Measurements from ENCODE around the gene NDUFA9. TPM values are rescaled to one million over a fixed set of nuclear protein-coding genes. Genes with fewer than 3 reads are reported as not detected.

The NDUFA9 gene
- total and polyA plus RNA-seq, 2 of the 13 experiments (the other 11 are each of a cell fraction or from before 2014, with no cell fraction given) = 68.0 to 150 TPM

DNA sequence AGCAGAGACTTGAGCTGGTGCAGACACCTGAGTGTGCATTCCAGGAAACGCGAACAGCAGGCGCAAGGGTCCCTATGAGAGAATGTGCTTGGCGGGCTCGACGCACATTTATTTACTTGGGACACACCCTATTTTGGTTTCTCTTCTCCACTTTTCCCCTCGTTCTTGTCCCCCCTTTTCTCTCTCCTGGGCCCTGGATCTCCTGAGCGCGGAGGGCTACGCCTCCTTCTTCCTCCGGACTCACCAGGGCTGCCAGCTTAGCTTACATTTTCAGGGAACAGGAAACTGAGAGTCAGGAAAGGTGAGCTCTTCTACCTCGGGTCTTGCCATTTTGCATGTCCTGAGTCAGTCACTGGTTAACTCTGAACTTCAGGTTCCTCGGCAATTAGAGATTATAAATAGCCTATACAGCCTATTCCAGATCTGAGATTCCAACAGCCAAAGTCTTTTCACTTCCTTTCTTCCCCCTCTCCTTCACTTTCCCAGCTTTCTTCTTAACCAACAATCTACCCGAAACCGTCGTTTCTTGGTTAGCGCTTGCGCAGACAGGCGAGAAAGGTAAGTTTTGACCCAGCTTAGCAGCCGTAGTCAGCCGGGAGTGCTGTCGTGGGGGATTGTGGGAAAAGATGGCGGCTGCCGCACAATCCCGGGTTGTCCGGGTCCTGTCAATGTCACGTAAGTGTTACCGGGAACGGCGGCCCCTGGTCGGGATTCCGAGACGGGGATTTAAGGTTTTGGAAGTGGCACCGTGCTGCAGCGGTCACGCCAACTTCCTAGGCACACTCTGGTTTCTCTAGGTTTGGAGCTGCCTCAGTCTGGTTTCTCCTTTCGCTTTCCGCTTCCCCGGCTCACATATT, at the start of gene NDUFA9, which contains the start of gene AKAP3 (continued):
- TF ChIP-seq NONO (IDR thresholded peaks at IDR 0.05) (no peak), NONO (CRISPR knock-in tag; conservative IDR thresholded peaks at IDR 0.05) (peak; percentile 69), PHF20 (CRISPR knock-in tag; IDR thresholded peaks at IDR 0.05) (peak; percentile 95), ZNF446 (CRISPR knock-in tag; IDR thresholded peaks at IDR 0.05) (no peak), ZNF326 (CRISPR knock-in tag; IDR thresholded peaks at IDR 0.05; ENCODE audit: borderline replicate concordance) (no peak), MAFG (CRISPR knock-in tag; IDR thresholded peaks at IDR 0.05) (no peak), ATAD3A (CRISPR knock-in tag; IDR thresholded peaks at IDR 0.05) (no peak), ZNF556 (CRISPR knock-in tag; IDR thresholded peaks at IDR 0.05; ENCODE audit: borderline replicate concordance) (peak; percentile 71; the same call in 1 of the 2 replicates), BCL6 (CRISPR knock-in tag; IDR thresholded peaks at IDR 0.05) (peak; percentile 60), HMGA1 (CRISPR knock-in tag; conservative IDR thresholded peaks at IDR 0.05) (no peak), GABPB1 (CRISPR knock-in tag; IDR thresholded peaks at IDR 0.05) (peak; percentile 64), ZSCAN20 (CRISPR knock-in tag; IDR thresholded peaks at IDR 0.05; ENCODE audit: borderline replicate concordance) (no peak)
- TF ChIP-seq, protein P1, sequence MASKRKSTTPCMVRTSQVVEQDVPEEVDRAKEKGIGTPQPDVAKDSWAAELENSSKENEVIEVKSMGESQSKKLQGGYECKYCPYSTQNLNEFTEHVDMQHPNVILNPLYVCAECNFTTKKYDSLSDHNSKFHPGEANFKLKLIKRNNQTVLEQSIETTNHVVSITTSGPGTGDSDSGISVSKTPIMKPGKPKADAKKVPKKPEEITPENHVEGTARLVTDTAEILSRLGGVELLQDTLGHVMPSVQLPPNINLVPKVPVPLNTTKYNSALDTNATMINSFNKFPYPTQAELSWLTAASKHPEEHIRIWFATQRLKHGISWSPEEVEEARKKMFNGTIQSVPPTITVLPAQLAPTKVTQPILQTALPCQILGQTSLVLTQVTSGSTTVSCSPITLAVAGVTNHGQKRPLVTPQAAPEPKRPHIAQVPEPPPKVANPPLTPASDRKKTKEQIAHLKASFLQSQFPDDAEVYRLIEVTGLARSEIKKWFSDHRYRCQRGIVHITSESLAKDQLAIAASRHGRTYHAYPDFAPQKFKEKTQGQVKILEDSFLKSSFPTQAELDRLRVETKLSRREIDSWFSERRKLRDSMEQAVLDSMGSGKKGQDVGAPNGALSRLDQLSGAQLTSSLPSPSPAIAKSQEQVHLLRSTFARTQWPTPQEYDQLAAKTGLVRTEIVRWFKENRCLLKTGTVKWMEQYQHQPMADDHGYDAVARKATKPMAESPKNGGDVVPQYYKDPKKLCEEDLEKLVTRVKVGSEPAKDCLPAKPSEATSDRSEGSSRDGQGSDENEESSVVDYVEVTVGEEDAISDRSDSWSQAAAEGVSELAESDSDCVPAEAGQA (IDR thresholded peaks at IDR 0.05; ENCODE audit: low read depth) = peak; percentile 83
- TF ChIP-seq, protein P1 (CRISPR knock-in tag; IDR thresholded peaks at IDR 0.05; ENCODE audit: borderline replicate concordance) = no peak
- TF ChIP-seq, protein P2, sequence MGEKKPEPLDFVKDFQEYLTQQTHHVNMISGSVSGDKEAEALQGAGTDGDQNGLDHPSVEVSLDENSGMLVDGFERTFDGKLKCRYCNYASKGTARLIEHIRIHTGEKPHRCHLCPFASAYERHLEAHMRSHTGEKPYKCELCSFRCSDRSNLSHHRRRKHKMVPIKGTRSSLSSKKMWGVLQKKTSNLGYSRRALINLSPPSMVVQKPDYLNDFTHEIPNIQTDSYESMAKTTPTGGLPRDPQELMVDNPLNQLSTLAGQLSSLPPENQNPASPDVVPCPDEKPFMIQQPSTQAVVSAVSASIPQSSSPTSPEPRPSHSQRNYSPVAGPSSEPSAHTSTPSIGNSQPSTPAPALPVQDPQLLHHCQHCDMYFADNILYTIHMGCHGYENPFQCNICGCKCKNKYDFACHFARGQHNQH (CRISPR knock-in tag; IDR thresholded peaks at IDR 0.05) = peak; percentile 61; the same call in 1 of the 2 replicates
- TF ChIP-seq, protein P3, sequence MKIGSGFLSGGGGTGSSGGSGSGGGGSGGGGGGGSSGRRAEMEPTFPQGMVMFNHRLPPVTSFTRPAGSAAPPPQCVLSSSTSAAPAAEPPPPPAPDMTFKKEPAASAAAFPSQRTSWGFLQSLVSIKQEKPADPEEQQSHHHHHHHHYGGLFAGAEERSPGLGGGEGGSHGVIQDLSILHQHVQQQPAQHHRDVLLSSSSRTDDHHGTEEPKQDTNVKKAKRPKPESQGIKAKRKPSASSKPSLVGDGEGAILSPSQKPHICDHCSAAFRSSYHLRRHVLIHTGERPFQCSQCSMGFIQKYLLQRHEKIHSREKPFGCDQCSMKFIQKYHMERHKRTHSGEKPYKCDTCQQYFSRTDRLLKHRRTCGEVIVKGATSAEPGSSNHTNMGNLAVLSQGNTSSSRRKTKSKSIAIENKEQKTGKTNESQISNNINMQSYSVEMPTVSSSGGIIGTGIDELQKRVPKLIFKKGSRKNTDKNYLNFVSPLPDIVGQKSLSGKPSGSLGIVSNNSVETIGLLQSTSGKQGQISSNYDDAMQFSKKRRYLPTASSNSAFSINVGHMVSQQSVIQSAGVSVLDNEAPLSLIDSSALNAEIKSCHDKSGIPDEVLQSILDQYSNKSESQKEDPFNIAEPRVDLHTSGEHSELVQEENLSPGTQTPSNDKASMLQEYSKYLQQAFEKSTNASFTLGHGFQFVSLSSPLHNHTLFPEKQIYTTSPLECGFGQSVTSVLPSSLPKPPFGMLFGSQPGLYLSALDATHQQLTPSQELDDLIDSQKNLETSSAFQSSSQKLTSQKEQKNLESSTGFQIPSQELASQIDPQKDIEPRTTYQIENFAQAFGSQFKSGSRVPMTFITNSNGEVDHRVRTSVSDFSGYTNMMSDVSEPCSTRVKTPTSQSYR (CRISPR knock-in tag; IDR thresholded peaks at IDR 0.05; ENCODE audit: borderline replicate concordance) = no peak
- TF ChIP-seq, protein P4, sequence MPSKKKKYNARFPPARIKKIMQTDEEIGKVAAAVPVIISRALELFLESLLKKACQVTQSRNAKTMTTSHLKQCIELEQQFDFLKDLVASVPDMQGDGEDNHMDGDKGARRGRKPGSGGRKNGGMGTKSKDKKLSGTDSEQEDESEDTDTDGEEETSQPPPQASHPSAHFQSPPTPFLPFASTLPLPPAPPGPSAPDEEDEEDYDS (CRISPR knock-in tag; IDR thresholded peaks at IDR 0.05) = peak; percentile 67; the same call in 1 of the 2 replicates
